RPMI7951 (cell line): Measurements from ENCODE around the gene GRIA4. TPM values are rescaled to one million over a fixed set of nuclear protein-coding genes. Genes with fewer than 3 reads are reported as not detected.
A peak's percentile ranks its signal among the peaks of the same experiment; 100 is the strongest.

ENCODE experiments used
- DNase-seq: peaks from one replicate; pipeline ENCODE4 v3.0.0-alpha.2; 2012; ENCODE audit warnings: low read depth
- total RNA-seq: library from RNA; depleted of rRNA; stranded (reverse); fragments of >200 nt; shearing (Covaris generic); gene quantifications from 2 replicates; pipeline ENCODE4 v1.2.3, GENCODE V29; 2014

The GRIA4 gene
- total RNA-seq, 1 experiment from 2014 or later: not detected

DNA sequence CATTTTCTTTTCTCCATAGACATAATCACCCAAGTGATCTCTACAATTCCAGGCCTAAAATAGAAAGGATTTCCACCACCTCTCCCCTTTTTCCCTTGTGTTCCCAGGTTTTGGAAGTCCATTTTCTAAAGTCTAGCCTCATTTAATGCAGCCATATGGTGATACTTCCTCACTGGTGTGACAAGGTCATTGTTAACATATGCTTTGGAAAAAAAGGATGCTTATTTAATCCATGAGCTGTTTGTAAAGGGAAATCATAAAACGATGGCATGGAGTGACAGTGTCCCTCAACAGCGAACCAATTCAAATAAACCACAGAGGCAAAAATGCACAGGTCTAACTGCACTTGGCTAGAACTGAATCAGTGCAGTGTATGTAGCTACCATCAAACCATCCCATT lies 26.6 kb downstream of the GRIA4 start:
- no peak for DNase-seq

DNA sequence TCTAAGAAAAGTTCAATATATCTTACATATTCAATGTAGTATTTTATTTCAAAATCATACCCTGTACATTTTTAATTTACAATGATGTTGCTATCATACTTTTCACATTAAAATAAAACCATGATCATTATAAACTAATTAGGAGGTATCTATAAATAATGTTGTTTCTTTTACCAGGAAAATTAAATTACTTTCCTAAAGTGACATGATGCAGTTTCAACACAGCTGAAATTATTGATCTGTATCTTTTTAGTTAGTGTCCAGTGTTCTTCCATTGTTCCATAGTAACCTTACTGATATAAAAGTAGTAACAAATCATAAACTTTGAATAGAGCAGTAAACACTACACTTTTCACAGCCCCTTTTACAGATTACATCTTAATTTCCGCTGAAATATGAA lies 29.7 kb downstream of the GRIA4 start:
- no peak for DNase-seq

DNA sequence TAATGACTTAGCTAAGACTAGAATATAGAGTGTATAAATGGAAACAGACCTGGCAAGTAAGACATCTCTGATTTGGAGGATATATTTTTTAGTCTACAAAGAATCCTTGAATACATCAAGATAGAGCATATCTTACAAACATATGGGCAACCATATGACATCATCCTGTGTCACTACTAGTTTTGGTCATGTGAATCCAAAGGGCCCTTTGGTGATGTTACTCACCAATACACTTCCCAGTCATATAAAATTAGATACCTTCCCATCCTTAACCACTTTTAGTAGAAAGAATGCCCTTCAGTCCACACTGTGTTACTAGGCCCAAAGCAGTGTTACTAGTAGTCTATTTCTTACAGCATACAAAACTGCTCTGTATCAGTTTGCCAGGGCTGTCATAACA lies 31.6 kb downstream of the GRIA4 start:
- DNase-seq: no peak

DNA sequence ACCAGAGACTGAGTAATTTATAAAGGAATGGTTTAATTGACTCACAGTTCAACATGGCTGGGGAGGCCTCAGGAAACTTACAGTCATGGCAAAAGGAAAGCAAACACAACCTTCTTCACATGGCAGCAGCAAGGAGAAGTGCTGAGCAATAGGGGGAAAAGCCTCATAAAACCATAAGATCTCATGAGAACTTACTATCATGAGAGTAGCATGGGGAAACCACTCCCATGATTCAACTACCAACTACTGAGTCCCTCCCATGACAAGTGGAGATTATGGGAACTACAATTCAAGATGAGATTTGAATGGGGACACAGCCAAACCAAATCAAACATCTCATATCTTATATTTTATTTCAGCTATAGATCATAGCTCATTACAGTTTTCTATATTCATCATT lies 33.0 kb downstream of the GRIA4 start:
- no peak for DNase-seq

DNA sequence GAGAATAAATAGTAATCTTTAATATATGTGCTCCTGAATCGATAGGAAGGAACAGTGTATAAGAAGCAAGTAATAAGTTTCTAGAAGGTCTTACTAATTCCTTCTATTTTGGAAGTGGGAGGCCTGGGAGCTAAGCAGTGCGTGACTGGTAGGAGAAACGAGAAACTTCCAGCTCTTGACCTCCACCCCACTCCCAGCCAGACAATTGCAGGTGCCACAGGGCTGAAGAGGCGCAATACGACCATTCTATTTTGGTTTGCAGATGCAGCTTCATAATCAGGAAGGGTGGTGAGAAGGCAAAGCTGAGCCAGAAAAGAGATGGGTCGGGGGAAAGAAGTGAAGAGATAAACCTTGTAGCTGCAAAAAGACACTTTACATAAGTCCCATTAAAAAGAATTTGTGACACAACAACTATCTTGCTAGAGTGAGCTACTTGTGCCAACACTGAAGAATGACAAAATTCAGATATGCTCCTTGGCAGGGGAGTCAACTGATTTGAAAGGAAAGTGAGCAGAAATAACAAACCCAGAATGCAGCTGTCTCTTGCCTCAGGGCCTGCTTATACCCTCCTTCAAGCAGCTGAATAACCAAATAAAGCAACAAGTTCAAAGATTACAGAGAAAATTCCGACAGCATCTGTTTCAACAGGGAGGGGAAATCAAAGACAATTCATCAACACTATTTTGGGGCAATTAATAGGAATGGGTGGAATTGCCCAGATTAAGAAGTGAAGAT lies 35.1 kb downstream of the GRIA4 start:
- DNase-seq: no peak

DNA sequence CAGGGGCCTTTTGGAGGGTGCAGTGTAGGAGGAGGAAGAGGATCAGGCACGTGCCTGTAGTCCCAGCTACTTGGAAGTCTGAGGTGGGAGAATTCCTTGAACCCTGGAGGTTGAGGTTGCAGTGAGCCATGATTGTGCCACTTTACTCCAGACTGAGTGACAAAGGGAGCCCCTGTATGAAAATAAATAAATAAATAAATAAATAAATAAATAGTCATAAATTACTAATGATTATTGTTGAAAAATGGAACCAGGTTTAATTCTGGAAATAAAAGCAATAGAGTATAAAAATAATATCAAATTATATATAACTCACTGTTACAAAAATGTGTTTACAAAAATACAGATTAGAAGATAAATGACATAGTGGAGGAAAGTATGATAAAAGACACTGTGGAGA lies 37.9 kb downstream of the GRIA4 start:
- no peak for DNase-seq

DNA sequence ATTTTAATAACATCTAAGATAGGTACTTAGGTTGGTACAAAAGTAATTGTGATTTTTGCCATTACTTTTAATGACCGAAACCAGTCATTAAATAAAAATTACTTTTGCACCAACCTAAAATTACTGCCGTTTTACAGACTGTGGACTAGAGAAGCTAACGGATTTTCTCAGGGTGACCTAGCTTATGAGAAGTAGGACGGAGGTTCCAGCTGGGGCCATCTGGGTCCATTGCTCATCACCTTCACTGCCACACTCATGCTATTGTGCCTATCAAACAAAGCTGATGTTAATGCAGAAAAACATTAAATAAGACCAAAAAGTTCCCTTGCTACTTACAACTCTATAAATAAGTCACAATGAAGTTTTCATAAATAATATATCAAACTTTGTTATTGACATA lies 38.9 kb downstream of the GRIA4 start:
- DNase-seq: no peak

DNA sequence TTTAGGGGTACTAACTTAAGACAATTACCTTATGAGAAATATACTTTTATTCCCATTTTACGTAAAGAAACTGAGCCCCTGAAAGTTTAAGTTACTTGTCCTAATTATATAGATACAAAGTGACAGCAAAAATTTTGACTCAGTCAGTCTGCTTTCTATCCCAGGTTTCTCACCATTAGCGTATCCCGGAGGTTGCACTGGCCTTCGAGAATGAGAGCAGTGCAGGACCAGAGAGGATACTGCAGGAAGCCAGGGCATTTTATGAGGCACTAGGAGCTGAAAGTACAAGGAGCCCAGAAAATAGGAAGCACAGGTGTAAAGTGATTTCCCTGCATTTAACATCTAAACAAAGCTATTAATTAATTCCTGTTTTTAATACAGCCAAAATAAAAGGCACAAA lies 55.4 kb downstream of the GRIA4 start:
- DNase-seq: no peak

DNA sequence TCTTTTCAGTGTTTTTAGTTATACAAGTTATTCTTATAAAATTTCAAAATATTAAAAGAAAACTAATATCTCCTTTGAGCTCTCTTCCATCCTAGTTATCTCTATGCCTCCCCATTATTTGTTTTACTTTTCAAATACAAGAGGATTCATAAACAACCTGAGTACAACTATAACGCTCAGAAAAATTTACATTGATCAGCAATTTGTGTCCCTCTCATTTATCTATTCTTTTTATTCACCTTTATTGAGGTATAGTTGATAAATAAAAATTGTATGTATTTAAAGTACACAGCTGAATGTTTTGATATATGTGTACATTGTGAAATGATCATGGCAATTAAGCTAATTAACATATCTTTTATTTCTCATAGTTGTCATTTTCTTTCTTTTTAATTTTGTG lies 57.6 kb downstream of the GRIA4 start:
- no peak for DNase-seq

DNA sequence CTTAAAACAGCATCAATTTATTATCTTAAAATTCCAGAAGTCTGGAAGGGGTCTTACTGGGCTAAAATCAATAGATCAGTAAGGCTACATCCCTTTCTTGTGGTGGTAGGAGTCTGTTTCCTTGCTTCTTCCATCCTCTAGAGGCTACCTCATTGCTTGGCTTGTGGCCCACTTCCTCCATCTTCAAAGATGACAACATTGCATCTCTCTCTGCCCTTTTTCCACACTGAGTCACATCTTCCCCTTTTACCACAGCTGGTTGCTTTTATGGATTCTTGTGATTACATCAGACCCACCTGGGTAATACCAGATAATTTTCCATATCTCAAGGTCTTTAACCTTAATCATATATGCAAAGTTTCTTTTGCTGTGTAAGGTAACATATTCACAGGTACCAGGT lies 60.9 kb downstream of the GRIA4 start:
- DNase-seq: no peak

DNA sequence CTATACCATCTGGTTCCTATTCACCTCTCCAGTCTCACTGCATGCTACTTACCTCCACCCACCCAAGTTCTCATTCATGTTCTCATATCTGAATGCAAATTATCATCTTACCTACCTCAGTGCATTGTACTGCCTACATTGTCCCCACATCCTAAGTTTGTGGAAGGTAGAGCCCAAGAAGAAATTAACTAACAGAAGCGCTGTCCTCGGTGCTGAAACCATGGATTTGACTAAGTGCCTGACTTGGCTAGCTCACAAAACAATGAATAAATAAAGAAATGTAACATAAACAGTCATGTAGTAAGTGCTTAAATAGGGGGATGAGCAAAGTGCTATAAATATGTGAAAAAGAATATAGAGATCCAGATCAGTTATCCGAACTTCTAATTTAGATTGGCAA lies 63.2 kb downstream of the GRIA4 start:
- DNase-seq: peak; percentile 14

DNA sequence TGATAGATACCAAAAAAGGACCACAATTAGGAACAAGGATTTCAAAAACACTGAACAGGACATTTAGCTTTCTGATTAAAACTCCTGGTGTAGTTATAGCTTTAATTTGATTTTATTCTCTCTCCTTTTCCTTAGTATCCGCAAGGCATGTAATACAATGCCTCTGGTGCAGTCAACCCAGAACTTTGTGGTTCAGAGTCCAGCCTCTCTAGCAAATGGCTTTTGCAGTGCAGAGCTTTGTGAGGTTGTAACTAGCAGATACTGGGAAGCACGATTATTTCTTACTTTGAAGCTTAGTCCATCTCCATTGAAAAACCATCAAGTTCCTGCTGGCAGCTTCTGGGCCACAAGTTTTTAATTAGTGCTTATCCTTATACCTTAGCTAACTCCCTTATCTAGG lies 79.8 kb downstream of the GRIA4 start:
- DNase-seq: no peak

DNA sequence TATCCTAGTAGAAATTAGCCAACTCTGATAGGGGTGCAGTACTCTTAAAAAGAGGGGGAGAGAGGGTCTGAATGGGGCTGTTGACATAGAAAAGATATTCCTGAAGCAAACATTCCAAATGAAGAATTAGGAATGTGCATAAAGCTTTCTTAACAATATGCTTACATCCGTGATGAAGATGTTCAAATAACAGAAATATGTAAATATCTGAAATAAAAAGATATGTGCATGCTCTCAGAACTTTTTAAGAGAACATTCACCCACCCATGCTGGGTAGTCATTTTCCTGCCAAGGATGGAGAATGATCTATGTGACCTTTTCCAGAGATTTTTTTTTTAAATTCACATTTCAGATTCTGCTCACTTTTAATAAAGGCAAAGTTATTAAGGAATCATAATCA lies 80.6 kb downstream of the GRIA4 start:
- no peak for DNase-seq

DNA sequence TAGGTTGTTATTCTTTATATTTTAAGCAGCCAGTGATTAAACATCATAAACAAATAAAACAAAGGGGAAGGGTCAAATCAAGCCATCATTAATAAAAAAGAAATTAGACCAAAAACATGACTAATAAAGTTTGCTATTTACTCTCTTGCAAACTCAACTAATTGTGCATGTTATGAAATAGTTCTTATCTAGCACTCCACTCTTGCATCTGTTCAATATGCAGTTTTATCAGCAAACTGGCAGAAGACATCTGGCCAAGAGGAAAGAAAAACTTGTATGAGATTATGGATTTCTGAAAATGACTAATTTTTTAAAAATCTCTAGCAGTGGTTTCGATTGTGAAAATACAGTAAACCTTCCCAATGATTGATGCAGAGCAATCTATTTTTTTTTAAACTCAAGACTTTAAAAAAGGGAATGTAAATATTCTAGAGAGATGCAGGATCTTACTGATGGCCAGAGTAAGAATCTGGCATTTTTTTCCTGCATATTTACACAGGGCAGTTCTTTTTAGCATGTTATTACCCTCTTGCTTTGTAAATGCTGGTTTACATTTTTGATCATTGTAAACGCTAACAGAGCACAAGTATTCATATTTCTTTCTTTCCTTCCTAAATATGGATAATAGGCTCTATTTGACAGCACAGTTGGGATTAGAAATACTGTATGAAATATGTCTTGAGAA lies 83.3 kb downstream of the GRIA4 start:
- DNase-seq: no peak

DNA sequence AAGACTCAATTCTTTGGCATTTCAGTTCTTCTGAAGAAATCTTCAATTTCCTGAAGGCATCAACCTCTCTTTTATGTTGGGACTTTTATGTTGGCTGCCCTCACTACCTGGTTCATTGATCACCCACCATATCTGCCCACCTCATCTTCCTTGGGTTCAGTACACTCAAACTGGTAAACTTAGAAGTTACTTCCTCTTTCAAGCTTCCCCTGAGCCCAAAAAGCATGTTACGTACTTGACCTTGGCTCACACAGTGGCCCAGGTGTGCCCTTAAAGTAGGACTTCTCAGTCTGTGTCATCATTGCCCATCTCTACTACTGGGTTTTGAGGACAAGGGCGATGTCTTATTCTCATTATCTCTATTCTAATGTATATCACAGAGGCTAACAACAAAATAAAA lies 86.1 kb downstream of the GRIA4 start:
- no peak for DNase-seq

DNA sequence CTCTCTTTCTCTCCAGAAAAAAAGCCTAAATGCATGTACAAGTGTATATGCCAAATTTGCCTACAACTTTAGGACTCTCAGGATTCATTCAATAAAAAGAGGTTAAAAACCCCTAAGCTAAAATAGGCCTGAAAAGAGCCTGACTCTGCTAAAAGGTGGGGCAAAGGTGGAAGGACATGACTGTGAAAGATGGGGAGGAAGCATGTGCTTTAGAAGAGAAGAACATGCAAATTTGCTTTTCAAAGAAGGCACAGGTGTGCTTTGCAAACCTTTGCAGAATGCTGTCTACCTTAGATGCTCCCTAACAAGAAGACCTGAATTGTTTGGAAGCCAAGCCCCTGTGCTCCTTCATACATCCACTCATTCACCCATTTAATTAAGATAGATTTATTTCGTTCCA lies 87.4 kb downstream of the GRIA4 start:
- DNase-seq: no peak

DNA sequence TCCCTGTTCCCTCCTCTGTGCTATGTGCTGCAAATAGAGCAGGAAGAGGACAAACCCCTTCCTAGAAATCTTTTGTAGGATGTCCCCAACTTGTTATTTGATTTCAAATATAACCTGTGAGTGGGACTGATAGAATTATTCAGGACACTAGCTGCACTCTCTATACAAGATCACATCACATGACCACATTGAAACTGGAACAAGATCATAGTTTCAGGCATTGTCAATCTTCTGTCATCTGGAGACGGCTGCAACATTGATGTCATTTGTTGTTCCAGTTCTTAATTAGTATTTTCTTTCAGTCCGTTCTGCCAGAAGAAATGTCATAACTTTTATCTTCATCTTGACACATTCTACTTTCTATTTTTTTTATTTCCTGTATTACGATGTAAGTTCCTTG lies 89.3 kb downstream of the GRIA4 start:
- DNase-seq: no peak

DNA sequence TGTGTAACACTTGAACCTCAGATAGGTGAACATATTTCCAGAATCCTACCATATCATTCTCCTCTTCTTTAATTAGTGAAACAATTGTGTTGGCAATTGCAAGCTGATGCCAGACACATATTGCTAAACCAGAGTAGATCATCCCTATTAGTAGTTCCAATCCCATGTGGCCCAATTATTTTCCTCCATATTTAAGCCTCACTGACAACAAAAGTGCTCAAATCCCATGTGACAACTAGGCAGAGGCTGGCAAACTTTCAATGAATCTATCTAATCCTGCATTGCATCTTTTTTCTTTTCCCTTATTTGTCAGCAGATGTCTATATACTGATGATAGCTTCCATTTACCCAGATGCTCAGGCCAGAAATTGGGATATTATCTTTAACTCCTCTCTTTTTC lies 90.4 kb downstream of the GRIA4 start:
- DNase-seq: no peak

DNA sequence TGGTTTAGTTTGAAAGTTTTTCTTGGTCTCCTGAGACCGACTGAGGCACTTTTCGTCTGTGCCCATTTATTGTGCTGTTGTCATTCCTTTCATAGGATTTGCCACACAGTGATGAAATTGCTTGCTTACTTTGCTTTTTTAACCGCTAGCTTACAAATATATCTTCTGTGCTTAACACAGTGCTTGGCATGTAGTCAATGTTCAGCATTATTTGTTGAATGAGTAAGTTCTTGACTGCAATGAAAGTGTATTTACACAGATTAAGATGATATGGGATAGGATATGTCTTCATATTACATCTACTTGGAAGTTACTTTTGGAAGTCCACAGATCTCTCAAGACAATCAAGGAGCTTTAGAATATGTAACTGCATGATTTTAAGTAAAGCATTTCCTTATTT lies 91.2 kb downstream of the GRIA4 start:
- no peak for DNase-seq

DNA sequence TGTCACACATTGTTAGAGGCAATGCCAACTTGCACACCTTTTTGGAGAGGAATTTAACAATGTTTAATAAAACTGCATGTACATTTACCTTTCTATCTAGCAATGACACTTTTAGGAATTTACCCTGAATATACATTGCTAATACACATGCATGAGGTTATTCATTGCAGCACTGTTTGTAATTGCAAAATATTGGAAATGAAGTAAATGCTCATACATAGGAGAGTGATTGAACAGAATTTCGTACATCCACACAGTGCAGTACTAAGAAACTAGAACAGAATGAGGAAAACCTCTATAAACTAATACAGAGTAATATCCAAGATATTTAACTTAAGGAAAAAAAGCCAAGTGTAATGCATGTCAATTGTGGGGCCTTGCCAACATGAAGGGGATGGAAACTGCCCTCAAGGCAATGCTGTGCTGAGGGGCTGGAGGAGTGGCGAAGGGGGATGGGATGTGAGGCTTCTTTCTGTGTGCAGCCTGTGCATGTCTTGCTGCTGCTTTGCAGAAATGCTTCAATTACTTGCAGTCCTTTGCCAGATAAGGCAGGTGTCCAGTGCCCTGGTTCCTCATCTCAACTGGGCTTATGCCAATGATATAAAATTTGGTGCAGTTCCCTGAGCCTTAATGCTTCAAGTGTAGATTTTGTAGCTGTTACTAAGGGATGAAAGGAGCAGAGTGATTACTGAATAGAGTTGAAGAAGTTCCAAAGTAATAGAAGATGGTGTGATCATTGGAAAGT lies 96.1 kb downstream of the GRIA4 start:
- no peak for DNase-seq

DNA sequence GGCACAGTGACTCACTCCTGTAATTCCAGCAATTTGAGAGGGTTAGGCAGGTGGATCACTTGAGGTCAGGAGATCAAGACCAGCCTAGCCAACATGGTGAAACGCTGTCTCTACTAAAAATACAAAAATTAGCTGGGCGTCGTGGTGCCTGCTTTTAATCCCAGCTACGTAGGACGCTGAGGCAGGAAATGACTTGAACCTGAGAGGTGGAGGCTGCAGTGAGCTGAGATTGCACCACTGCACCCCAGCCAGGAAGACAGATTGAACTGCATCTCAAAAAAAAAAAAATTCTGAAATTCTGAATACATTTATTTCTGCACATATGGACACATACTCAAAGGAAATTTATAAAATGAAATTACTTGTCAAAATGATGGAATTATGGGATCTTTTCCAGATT lies 103.2 kb downstream of the GRIA4 start:
- no peak for DNase-seq

DNA sequence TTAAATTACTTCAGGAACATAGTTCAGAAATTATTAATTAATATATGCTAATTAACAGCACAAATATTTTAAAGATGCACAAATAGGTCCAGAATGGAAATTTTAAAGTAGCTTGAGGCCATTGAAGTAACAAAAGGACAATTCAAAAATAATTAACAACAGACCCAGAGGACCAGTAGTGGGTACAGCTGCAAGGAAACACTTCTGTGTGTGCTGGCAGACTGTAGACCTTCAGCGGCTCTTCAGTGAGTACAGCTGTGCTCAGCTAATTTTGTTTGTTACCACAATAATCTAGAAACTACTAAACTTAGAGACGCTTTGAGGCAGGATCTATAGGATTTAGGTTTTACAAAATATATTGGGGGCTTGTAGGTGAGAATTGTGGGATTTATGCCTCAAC lies 103.8 kb downstream of the GRIA4 start:
- DNase-seq: no peak

DNA sequence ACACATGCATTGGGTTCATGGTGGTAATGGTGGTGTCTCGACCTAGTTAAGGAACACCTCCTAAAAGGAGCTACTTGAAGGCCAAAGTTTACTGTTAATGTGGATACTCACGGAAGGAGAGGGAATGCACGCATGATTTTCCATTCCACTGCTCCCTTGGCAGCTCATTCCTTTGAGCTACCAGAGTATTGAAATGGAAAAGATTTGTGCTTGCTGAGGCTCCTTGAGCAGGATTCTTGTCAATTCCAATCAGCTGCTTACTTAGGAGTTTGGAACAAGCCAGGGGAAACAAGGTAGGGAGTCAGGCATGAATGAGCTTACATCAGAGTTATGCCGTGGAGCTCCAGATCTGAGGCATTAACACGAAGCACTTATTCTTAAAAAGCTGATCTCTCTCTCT lies 108.8 kb downstream of the GRIA4 start:
- no peak for DNase-seq
